GM18507 (cell line): ENCODE results near the gene PCAT6.
"Not testable (repeated sequence)": the region's sequence is repeated elsewhere in the genome, so short reads cannot be mapped to it uniquely, and the experiment has no call there.

ENCODE experiments used
- DNase-seq: peaks from one replicate; pipeline ENCODE4 v3.0.0; 2011; ENCODE audit warnings: low read depth; ENCODE audit not compliant: insufficient read length; ENCODE audit errors: extremely low spot score
- FAIRE-seq: peaks from 2 replicates; lab custom pipeline; 2011; peaks lifted over from hg19 to GRCh38; lab: Jason Lieb, UNC

The PCAT6 gene

GRCh38 chr1:202805886-202806844 lies 4.6 kb upstream of the PCAT6 start:
- FAIRE-seq, result no peak
- DNase-seq, result no peak

- no peak for DNase-seq
- FAIRE-seq, result no peak
These were observed 3.8 kb upstream of the PCAT6 start for GRCh38 chr1:202806845-202807450.

GRCh38 chr1:202807451-202807925 lies 3.3 kb upstream of the PCAT6 start:
- FAIRE-seq (no peak), DNase-seq (no peak)

- no peak for FAIRE-seq
These were observed 2.6 kb upstream of the PCAT6 start, which contains the start of gene KDM5B for GRCh38 chr1:202807926-202808757. Gene KDM5B, minus strand, starts transcription at chr1:202808421. Its CDS starts 116 bp downstream, at chr1:202808305.

GRCh38 chr1:202809597-202810159 lies 1.1 kb upstream of the PCAT6 start:
- DNase-seq (no peak), FAIRE-seq (no peak)

More at GRCh38 chr1:202807926-202808757, 2.6 kb upstream of the PCAT6 start, which contains the start of gene KDM5B:
- no peak for DNase-seq

GRCh38 chr1:202810193-202810614 lies 550 bp upstream of the PCAT6 start:
- DNase-seq (no peak), FAIRE-seq (no peak)

- DNase-seq (no peak), FAIRE-seq (no peak)
These were observed 782 bp downstream of the PCAT6 start for GRCh38 chr1:202811296-202812175.

GRCh38 chr1:202812176-202813026 lies 1.6 kb downstream of the PCAT6 start:
- FAIRE-seq (no peak), DNase-seq (no peak)

GRCh38 chr1:202815120-202815519 lies 4.4 kb downstream of the PCAT6 start:
- FAIRE-seq (no peak), DNase-seq (no peak)

GRCh38 chr1:202818819-202819218 lies 8.1 kb downstream of the PCAT6 start:
- DNase-seq, result no peak
- FAIRE-seq, result no peak

GRCh38 chr1:202821467-202821866 lies 10.7 kb downstream of the PCAT6 start:
- no peak for FAIRE-seq
- DNase-seq, result no peak

- FAIRE-seq (no peak), DNase-seq (no peak)
These were observed 15.0 kb downstream of the PCAT6 start for GRCh38 chr1:202825748-202826147.

GRCh38 chr1:202829223-202829622 lies 18.5 kb downstream of the PCAT6 start:
- FAIRE-seq, DNase-seq: not testable (repeated sequence)

GRCh38 chr1:202831906-202832305 lies 21.2 kb downstream of the PCAT6 start:
- FAIRE-seq (no peak), DNase-seq (no peak)

- FAIRE-seq (no peak), DNase-seq (no peak)
These were observed 24.2 kb downstream of the PCAT6 start for GRCh38 chr1:202834771-202835547.

- DNase-seq, result no peak
- FAIRE-seq, result no peak
These were observed 24.9 kb downstream of the PCAT6 start for GRCh38 chr1:202835548-202836072.
